GM23338 (cell line): Measurements from ENCODE around the gene MSH3.

Source experiments
- EZH2 ChIP-seq: fragments of 200-600 bp; sonication (generic); IDR thresholded peaks from one replicate; pipeline ENCODE4 v1.8.0; 2017; ENCODE audit warnings: antibody characterized with exemption, mild to moderate bottlenecking, low read depth; ENCODE audit not compliant: unreplicated experiment
- EZH2phosphoT487 ChIP-seq: fragments of 200-600 bp; sonication (generic); IDR thresholded peaks from one replicate; pipeline ENCODE4 v1.8.1; 2018; ENCODE audit warnings: antibody characterized with exemption; ENCODE audit not compliant: unreplicated experiment
- TF ChIP-seq, protein P1 (sequence below), 2 experiments: fragments of 200-600 bp in 1 of 2; sonication (generic) in 1 of 2; conservative IDR thresholded peaks; 2 replicates each; pipeline versions ENCODE4 v1.5.1 to v1.6.1; 2016 to 2017; ENCODE audit warnings: antibody characterized with exemption in 2 of 2, low read depth in 2 of 2, mild to moderate bottlenecking in 2 of 2, moderate library complexity in 1 of 2

DNA sequence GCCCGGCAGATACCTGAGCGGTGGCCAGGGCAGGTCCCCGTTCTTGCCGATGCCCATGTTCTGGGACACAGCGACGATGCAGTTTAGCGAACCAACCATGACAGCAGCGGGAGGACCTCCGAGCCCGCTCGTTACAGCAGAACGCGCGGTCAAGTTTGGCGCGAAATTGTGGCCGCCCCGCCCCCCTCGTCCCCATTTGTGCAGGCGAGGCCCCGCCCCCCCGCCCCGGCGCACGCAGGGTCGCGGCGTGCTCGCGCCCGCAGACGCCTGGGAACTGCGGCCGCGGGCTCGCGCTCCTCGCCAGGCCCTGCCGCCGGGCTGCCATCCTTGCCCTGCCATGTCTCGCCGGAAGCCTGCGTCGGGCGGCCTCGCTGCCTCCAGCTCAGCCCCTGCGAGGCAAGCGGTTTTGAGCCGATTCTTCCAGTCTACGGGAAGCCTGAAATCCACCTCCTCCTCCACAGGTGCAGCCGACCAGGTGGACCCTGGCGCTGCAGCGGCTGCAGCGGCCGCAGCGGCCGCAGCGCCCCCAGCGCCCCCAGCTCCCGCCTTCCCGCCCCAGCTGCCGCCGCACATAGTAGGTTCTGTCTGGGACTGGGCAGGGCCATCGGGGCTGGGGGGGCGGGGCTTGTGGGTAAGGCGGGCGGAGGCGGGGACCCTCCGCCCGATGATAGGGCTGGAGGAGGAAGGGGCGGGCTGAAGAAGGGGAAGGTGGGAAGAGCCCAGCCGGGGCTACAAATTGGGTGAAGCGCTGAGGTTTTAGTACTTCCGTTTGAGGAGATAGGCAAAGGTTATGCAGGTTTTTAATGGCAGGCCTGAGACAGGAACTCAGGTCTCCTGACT is at the start of gene MSH3, which contains the start of gene DHFR:
- TF ChIP-seq EZH2 (no peak), EZH2phosphoT487 (no peak)
- TF ChIP-seq, protein P1, sequence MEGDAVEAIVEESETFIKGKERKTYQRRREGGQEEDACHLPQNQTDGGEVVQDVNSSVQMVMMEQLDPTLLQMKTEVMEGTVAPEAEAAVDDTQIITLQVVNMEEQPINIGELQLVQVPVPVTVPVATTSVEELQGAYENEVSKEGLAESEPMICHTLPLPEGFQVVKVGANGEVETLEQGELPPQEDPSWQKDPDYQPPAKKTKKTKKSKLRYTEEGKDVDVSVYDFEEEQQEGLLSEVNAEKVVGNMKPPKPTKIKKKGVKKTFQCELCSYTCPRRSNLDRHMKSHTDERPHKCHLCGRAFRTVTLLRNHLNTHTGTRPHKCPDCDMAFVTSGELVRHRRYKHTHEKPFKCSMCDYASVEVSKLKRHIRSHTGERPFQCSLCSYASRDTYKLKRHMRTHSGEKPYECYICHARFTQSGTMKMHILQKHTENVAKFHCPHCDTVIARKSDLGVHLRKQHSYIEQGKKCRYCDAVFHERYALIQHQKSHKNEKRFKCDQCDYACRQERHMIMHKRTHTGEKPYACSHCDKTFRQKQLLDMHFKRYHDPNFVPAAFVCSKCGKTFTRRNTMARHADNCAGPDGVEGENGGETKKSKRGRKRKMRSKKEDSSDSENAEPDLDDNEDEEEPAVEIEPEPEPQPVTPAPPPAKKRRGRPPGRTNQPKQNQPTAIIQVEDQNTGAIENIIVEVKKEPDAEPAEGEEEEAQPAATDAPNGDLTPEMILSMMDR (conservative IDR thresholded peaks at IDR 0.05; ENCODE audit: low read depth in 2 of 2), result peak in 1 of 2 experiments; percentile 17; a peak in 1 of 4 replicates
